NCI-H146 treated with DMSO at 0.1 percent for 48 hours (cell line): ENCODE results near the gene DPY19L2.
"Not testable (repeated sequence)": the region's sequence is repeated elsewhere in the genome, so short reads cannot be mapped to it uniquely, and the experiment has no call there.

ENCODE experiments used
- DNase-seq: peaks from one replicate; lab custom pipeline; 2025; ENCODE audit not compliant: unreplicated experiment; lab: John Stamatoyannopoulos, UW

DPY19L2 gene

DNA sequence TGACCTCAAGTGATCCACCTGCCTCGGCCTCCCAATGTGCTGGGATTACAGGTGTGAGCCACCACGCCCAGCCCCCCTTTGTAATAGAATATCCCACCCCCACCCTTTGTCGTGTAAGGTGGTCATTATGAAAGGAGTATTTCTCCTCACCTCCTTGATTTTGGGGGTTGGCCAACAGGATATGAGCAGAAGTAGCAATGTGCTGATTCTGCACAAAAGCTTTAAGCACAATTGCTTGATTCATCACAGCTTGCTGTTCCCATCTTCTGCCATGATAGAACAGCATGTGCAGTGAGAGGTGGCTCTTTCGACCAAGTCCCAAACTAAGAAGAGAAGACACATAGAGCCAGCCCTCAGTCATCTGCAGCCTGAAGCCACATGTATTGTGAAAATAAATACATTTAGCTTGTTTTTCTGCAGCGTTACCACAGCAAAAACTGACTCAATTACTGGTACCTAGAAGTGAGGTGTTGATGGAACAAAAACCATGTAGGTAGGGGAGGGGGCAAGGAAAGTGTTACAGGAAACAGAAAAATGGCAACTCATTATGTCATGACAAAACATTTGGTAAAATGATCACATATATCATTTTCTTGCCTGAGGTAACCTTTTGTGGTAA lies 122.9 kb downstream of the DPY19L2 start:
- DNase-seq = not testable (repeated sequence)

- not testable (repeated sequence) for DNase-seq
Measured at GRCh38 chr12:63538656-63539055, 129.6 kb downstream of the DPY19L2 start.

DNA sequence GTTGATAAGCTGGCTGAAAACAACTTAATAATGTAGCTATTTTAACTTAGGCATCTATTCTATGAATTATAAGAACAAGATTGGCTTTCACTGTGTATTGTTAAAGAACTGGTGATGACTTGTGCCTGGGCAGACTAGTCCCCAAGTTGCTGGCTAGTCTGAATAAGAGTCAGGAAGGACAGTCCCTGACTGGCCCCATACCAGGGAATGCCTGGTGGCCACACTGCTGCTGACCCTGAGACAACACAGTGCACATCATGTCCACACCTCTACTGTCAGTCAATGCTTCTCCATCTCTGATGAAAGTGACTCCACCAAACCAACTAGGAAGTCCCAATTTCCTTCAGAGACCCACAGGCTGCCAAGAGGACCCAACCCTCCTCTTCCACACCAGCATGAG lies 130.5 kb downstream of the DPY19L2 start:
- not testable (repeated sequence) for DNase-seq

DNA sequence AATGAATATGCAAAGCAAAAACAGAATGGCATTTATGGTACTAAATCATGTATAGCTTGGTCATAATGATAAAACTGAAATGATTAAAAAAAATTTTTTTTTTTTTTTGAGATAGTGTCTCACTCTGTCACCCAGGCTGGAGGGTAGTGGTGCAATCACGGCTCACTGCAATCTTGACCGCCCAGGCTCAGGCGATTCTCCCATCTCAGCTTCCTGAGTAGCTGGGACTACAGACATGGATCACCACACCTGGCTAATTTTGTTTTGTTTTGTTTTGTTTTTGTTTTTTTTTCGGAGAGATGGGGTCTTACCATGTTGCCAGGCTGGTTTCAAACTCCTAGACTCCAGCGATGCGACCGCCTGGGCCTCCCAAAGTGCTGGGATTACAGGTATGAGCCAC lies 138.7 kb downstream of the DPY19L2 start:
- DNase-seq = not testable (repeated sequence)

DNA sequence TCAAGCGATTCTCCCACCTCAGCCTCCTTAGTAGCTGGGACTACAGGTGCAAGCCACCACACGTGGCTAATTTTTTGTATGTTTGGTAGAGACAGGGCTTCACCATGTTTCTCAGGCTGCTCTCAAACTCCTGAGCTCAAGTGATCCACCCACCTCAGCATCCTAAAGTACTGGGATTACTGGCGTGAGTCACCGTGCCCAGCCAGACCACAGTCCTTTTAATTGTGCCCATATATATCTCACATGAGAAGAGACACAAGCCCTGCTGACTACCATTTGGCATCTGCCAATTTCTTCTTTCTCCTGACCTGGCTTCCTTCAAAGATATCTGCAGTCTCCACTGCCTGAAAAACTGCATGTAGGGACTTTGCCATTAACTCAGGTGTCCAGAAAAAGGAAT lies 142.5 kb downstream of the DPY19L2 start:
- DNase-seq = no peak

GRCh38 chr12:63521706-63522105 lies 146.6 kb downstream of the DPY19L2 start:
- DNase-seq = peak; percentile 15
